GM12891 (cell line): Measurements from ENCODE around the gene CMTM2.

Source experiments
- POLR2A ChIP-seq: IDR thresholded peaks from 2 replicates; pipeline ENCODE4 v1.6.1; 2011; ENCODE audit warnings: low read depth, low read length, control low read depth
- TAF1 ChIP-seq: IDR thresholded peaks from 2 replicates; pipeline ENCODE4 v1.6.1; 2011; ENCODE audit warnings: low read depth, low read length, control low read depth

DNA sequence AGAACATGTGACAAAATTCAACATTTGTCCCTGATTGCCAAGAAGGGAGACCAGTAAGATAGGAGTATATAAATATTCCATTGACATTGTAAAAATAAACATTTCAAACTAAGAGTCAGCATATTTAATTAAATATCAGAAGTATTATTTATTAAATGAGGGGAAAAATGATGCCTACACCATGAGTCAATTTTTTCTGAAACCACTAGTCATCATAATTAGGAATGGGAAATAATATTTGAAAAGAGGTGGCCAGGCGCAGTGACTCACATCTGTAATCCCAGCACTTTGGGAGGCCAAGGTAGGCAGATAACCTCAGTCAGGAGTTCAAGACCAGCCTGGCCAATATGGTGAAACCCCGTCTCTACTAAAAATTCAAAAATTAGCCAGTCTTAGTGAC, 10.9 kb upstream of the CMTM2 start:
- no peak for TF ChIP-seq POLR2A
- TF ChIP-seq TAF1, result no peak
